Measurements from ENCODE around the gene NKAIN2.

Gene NKAIN2

GRCh38 chr6:124688369-124688768 is 884.7 kb downstream of the NKAIN2 start:
- TF ChIP-seq ZFP3 (CRISPR knock-in tag; IDR thresholded peaks at IDR 0.05) (no peak), BACH2 (CRISPR knock-in tag; IDR thresholded peaks at IDR 0.05; ENCODE audit: borderline replicate concordance) (no peak)
- ATAC-seq, result no peak

DNA sequence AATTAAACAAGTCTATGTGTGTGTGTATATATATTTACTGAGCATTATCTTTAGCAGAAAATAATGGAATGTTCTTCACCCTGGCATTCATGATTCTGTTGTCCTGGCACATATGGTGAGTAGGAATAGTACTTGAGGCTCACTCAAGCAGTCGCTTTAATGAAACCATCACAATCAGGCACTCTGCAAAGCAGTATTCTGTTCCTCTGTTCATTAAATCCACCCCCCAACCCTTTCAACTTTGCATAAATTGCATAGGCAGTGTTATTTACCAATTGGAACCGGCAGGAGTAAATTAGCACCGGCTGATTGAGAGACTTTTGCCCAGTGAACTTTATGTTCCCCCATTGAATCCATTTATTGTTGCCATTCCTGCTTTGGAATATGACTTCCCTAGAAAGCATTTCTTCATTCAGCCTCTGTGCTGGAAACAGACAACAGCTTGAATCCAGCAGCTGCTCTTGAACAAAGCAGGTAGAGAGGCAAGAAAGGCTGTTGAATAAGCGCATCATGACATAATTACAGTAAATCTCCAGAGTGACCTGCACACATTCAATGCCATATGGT is 890.6 kb downstream of the NKAIN2 start:
- ATAC-seq, result no peak

GRCh38 chr6:124699038-124699437 is 895.4 kb downstream of the NKAIN2 start:
- no peak for ATAC-seq
- TF ChIP-seq ZFP3 (CRISPR knock-in tag; IDR thresholded peaks at IDR 0.05), result no peak
- TF ChIP-seq GLIS3 (CRISPR knock-in tag; IDR thresholded peaks at IDR 0.05), result no peak
- TF ChIP-seq BACH2 (CRISPR knock-in tag; IDR thresholded peaks at IDR 0.05; ENCODE audit: borderline replicate concordance), result no peak
- TF ChIP-seq CSRNP3 (CRISPR knock-in tag; IDR thresholded peaks at IDR 0.05), result no peak
- TF ChIP-seq ISL1 (CRISPR knock-in tag; IDR thresholded peaks at IDR 0.05), result no peak
- no peak for TF ChIP-seq SNAI2 (CRISPR knock-in tag; IDR thresholded peaks at IDR 0.05)
- TF ChIP-seq POU6F1 (CRISPR knock-in tag; IDR thresholded peaks at IDR 0.05; ENCODE audit: borderline replicate concordance, low read depth), result no peak

More for the DNA sequence above, 890.6 kb downstream of the NKAIN2 start:
- no peak for TF ChIP-seq ZNF565 (CRISPR knock-in tag; conservative IDR thresholded peaks at IDR 0.05; ENCODE audit: low read depth)
- no peak for TF ChIP-seq BACH2 (CRISPR knock-in tag; IDR thresholded peaks at IDR 0.05; ENCODE audit: borderline replicate concordance)
- TF ChIP-seq ZNF8 (CRISPR knock-in tag; IDR thresholded peaks at IDR 0.05), result no peak
- no peak for TF ChIP-seq ESRRG (CRISPR knock-in tag; IDR thresholded peaks at IDR 0.05)
- TF ChIP-seq PPARA (CRISPR knock-in tag; IDR thresholded peaks at IDR 0.05; ENCODE audit: borderline replicate concordance), result no peak
- TF ChIP-seq ARNTL (CRISPR knock-in tag; IDR thresholded peaks at IDR 0.05; ENCODE audit: borderline replicate concordance, low read depth), result no peak
- TF ChIP-seq GLIS3 (CRISPR knock-in tag; IDR thresholded peaks at IDR 0.05), result no peak
- no peak for TF ChIP-seq SNAI2 (CRISPR knock-in tag; IDR thresholded peaks at IDR 0.05)
- TF ChIP-seq ISL1 (CRISPR knock-in tag; IDR thresholded peaks at IDR 0.05), result no peak
- TF ChIP-seq ZC3H10 (CRISPR knock-in tag; IDR thresholded peaks at IDR 0.05), result no peak
- TF ChIP-seq TSHZ2 (CRISPR knock-in tag; IDR thresholded peaks at IDR 0.05), result no peak
- no peak for TF ChIP-seq CSDC2 (CRISPR knock-in tag; IDR thresholded peaks at IDR 0.05)
- no peak for TF ChIP-seq ZNF70 (CRISPR knock-in tag; IDR thresholded peaks at IDR 0.05)
- no peak for TF ChIP-seq TCF4 (CRISPR knock-in tag; IDR thresholded peaks at IDR 0.05; ENCODE audit: borderline replicate concordance)
- no peak for TF ChIP-seq POU6F1 (CRISPR knock-in tag; IDR thresholded peaks at IDR 0.05; ENCODE audit: borderline replicate concordance, low read depth)

- no peak for ATAC-seq
- TF ChIP-seq ZFP3 (CRISPR knock-in tag; IDR thresholded peaks at IDR 0.05) (no peak), CSDC2 (CRISPR knock-in tag; IDR thresholded peaks at IDR 0.05) (no peak), ARNTL (CRISPR knock-in tag; IDR thresholded peaks at IDR 0.05; ENCODE audit: borderline replicate concordance, low read depth) (no peak), BACH2 (CRISPR knock-in tag; IDR thresholded peaks at IDR 0.05; ENCODE audit: borderline replicate concordance) (no peak), RARB (CRISPR knock-in tag; IDR thresholded peaks at IDR 0.05) (no peak), POU6F1 (CRISPR knock-in tag; IDR thresholded peaks at IDR 0.05; ENCODE audit: borderline replicate concordance, low read depth) (no peak), ZNF565 (CRISPR knock-in tag; conservative IDR thresholded peaks at IDR 0.05; ENCODE audit: low read depth) (no peak), ZNF70 (CRISPR knock-in tag; IDR thresholded peaks at IDR 0.05) (no peak), ZC3H10 (CRISPR knock-in tag; IDR thresholded peaks at IDR 0.05) (no peak), OSR1 (CRISPR knock-in tag; IDR thresholded peaks at IDR 0.05) (no peak), ISL1 (CRISPR knock-in tag; IDR thresholded peaks at IDR 0.05) (no peak), ESRRG (CRISPR knock-in tag; IDR thresholded peaks at IDR 0.05) (no peak), TSHZ2 (CRISPR knock-in tag; IDR thresholded peaks at IDR 0.05) (no peak)
- TF ChIP-seq, protein P1, sequence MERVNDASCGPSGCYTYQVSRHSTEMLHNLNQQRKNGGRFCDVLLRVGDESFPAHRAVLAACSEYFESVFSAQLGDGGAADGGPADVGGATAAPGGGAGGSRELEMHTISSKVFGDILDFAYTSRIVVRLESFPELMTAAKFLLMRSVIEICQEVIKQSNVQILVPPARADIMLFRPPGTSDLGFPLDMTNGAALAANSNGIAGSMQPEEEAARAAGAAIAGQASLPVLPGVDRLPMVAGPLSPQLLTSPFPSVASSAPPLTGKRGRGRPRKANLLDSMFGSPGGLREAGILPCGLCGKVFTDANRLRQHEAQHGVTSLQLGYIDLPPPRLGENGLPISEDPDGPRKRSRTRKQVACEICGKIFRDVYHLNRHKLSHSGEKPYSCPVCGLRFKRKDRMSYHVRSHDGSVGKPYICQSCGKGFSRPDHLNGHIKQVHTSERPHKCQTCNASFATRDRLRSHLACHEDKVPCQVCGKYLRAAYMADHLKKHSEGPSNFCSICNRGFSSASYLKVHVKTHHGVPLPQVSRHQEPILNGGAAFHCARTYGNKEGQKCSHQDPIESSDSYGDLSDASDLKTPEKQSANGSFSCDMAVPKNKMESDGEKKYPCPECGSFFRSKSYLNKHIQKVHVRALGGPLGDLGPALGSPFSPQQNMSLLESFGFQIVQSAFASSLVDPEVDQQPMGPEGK (CRISPR knock-in tag; IDR thresholded peaks at IDR 0.05; ENCODE audit: borderline replicate concordance), result no peak
Measured at GRCh38 chr6:124703541-124703940, 899.9 kb downstream of the NKAIN2 start.
